ENCODE measurements around the gene RAD9A. TPM values are rescaled to one million over a fixed set of nuclear protein-coding genes. Genes with fewer than 3 reads are reported as not detected.

Gene RAD9A
- total RNA-seq, 4 donors from 2014 or later = 37.0 to 73.4 (median 61.6) TPM

- Histone ChIP-seq H3K36me3 (no peaks in the 10 kb centered on the region), H3K4me1 (peaks cover 9 to 65% (median 56%) of the 10 kb centered on the region in 4 donors)
Measured at GRCh38 chr11:67352546-67353316, 39.1 kb upstream of the RAD9A start.

GRCh38 chr11:67353317-67354074 lies 38.3 kb upstream of the RAD9A start, which contains the start of gene POLD4:
TSS of gene POLD4 (minus strand) at chr11:67353546. CDS start at chr11:67353399, 147 bp downstream.
- Histone ChIP-seq H3K4me3 (peak within 1 kb of the TSS; percentile 64 to 79 (median 76)), H3K36me3 (no peaks in the 10 kb centered on the region), H3K4me1 (peaks cover 9 to 65% (median 56%) of the 10 kb centered on the region in 4 donors), H3K27ac (peak within 1 kb of the TSS; percentile 98 to 100 (median 99)), H3K27me3 (no peaks in the 10 kb centered on the region), H3K9me3 (no peaks in the 10 kb centered on the region)
- DNase-seq = peak; percentile 99 to 100 (median 99)
- TF ChIP-seq CTCF (IDR thresholded peaks at IDR 0.05) = peak in 1 of 6 experiments; percentile 16
- TF ChIP-seq POLR2A (IDR thresholded peaks at IDR 0.05) = peak; percentile 88 to 94

More at GRCh38 chr11:67352546-67353316, 39.1 kb upstream of the RAD9A start:
- Histone ChIP-seq H3K27ac (peak overlapping the region; percentile 98 to 100 (median 99)), H3K4me3 (peak overlapping the region; percentile 64 to 79 (median 76)), H3K9me3 (no peaks in the 10 kb centered on the region), H3K27me3 (no peaks in the 10 kb centered on the region)
- peak; percentile 69 to 86 (median 80) for DNase-seq
- TF ChIP-seq CTCF (IDR thresholded peaks at IDR 0.05) (no peak), POLR2A (IDR thresholded peaks at IDR 0.05) (no peak)

DNA sequence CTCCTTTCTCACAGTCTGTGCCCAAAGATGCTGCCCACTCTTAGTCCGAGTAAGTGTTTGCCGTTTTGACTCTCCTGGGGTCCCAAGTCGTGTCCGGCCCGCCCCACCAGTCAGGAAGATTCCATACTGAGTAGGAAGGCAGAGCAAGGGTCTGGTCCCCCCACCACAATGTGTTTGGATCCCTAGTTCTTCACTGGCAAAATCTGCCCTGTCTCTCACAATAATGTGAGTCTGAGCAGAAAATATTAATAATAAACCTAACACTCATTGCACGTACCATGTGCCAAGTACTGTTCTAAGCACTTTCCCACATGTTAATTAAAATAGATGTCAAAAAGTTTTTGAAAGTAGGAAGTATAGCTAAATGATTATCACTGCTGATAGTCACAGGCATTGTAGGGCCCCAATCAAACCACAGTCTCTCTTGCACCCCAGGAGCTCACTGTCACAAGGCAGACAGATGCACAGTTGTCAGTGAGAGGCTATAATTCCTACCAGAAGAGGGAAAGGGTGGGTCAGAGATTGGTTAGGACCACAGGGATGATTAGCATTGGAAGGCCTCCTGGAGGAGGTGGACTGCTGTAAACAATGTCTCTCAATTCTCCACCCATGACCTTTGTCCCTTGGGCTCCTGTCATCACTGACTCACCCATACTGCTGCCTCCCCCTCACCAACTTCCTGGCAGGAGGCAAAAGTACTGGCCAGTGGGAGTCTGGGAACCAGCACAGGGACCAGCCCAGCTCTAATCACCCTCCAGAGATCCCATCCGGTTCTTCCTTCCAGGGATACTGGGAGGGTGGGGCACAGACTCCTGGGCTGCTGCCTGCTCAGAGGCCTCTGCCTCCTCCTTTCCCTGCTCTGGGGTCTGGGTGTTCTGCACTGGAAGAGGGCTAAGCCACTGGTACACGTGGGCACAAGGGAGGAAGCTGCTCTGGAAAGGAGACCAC lies 37.4 kb upstream of the RAD9A start:
- Histone ChIP-seq H3K27me3 (no peaks in the 10 kb centered on the region), H3K36me3 (no peaks in the 10 kb centered on the region), H3K4me1 (peaks cover 9 to 65% (median 56%) of the 10 kb centered on the region in 4 donors), H3K27ac (peak overlapping the region; percentile 98 to 100 (median 99)), H3K4me3 (peak overlapping the region; percentile 64 to 79 (median 76)), H3K9me3 (no peaks in the 10 kb centered on the region)
- peak in 2 of 3 donors; percentile 86 to 91 for DNase-seq
- peak; percentile 70 to 95 for TF ChIP-seq POLR2A (IDR thresholded peaks at IDR 0.05)
- TF ChIP-seq CTCF (IDR thresholded peaks at IDR 0.05) = peak in 3 of 6 experiments; percentile 29 to 36 (median 33)

- peaks cover 9 to 59% (median 56%) of the 10 kb centered on the region in 4 donors for H3K4me1 ChIP-seq
- no peaks in the 10 kb centered on the region for H3K36me3 ChIP-seq
- no peaks in the 10 kb centered on the region for H3K9me3 ChIP-seq
- no peak for DNase-seq
- no peaks in the 10 kb centered on the region for H3K27me3 ChIP-seq
- H3K27ac ChIP-seq = peak overlapping the region; percentile 98 to 100 (median 99)
- peak overlapping the region in 2 of 4 donors; percentile 33 to 39 for H3K4me3 ChIP-seq
- no peak for TF ChIP-seq POLR2A (IDR thresholded peaks at IDR 0.05)
- TF ChIP-seq CTCF (IDR thresholded peaks at IDR 0.05) = no peak
Measured at GRCh38 chr11:67355023-67355793, 36.6 kb upstream of the RAD9A start.
